Subcutaneous adipose tissue (tissue), 4 donors: ENCODE data around the gene SNRNP70. TPM values are rescaled to one million over a fixed set of nuclear protein-coding genes. Genes with fewer than 3 reads are reported as not detected.

ENCODE experiments used
- CTCF ChIP-seq: fragments of 450-650 bp; IDR thresholded peaks from one replicate; pipeline ENCODE4 v1.5.1; 2016; ENCODE audit warnings: low read depth, mild to moderate bottlenecking, control low read depth, antibody characterized with exemption, moderate library complexity
- total RNA-seq, 4 donors: library from RNA; depleted of rRNA; stranded (reverse); fragments of >200 nt; gene quantifications; one replicate each; pipeline ENCODE4 v1.1.0, GENCODE V29; 2016

The SNRNP70 gene
- total RNA-seq, 4 donors from 2014 or later, result 122 to 164 (median 152) TPM

- TF ChIP-seq CTCF, result no peak
Observed at GRCh38 chr19:49107625-49108459, 22.6 kb downstream of the SNRNP70 start.

GRCh38 chr19:49109051-49109450 lies 23.8 kb downstream of the SNRNP70 start:
- TF ChIP-seq CTCF, result no peak

- TF ChIP-seq CTCF, result no peak
Observed at GRCh38 chr19:49109569-49110233, 24.4 kb downstream of the SNRNP70 start.

- no peak for TF ChIP-seq CTCF
Observed at GRCh38 chr19:49110567-49110966, 25.3 kb downstream of the SNRNP70 start.

GRCh38 chr19:49111218-49111998 lies 26.2 kb downstream of the SNRNP70 start:
- no peak for TF ChIP-seq CTCF

- no peak for TF ChIP-seq CTCF
Observed at GRCh38 chr19:49113762-49114629, 28.7 kb downstream of the SNRNP70 start, which contains the start of gene LIN7B. LIN7B (plus strand) TSS chr19:49114370; CDS start chr19:49114405, 35 bp downstream.
